ENCODE data around the gene TMEM174.

Gene TMEM174

GRCh38 chr5:73131711-73132425 is 41.1 kb upstream of the TMEM174 start:
- H3K4me3 ChIP-seq (ENCODE audit: low read depth, low read length): no peak overlapping the region
- no peak overlapping the region for H3K27ac ChIP-seq
- DNase-seq: no peak
- no peaks in the 10 kb centered on the region for H3K27me3 ChIP-seq (ENCODE audit: insufficient read depth, low read depth, severe bottlenecking)
- H3K9me3 ChIP-seq (ENCODE audit: severe bottlenecking): no peaks in the 10 kb centered on the region
- no peaks in the 10 kb centered on the region for H3K36me3 ChIP-seq
- TF ChIP-seq CTCF (IDR thresholded peaks at IDR 0.05; ENCODE audit: low read depth, low read length): no peak

- H3K36me3 ChIP-seq: no peaks in the 10 kb centered on the region
- H3K27ac ChIP-seq: no peak overlapping the region
- H3K27me3 ChIP-seq (ENCODE audit: insufficient read depth, low read depth, severe bottlenecking): no peaks in the 10 kb centered on the region
- H3K4me3 ChIP-seq (ENCODE audit: low read depth, low read length): no peak overlapping the region
- H3K9me3 ChIP-seq (ENCODE audit: severe bottlenecking): no peaks in the 10 kb centered on the region
- no peak for DNase-seq
- no peak for TF ChIP-seq CTCF (IDR thresholded peaks at IDR 0.05; ENCODE audit: low read depth, low read length)
These were observed 40.2 kb upstream of the TMEM174 start for GRCh38 chr5:73132759-73133158.

- TF ChIP-seq CTCF (IDR thresholded peaks at IDR 0.05; ENCODE audit: low read depth, low read length): no peak
- Histone ChIP-seq H3K27ac (no peak overlapping the region; the same call in 1 of the 2 replicates), H3K4me3 (ENCODE audit: low read depth, low read length) (no peak overlapping the region), H3K9me3 (ENCODE audit: severe bottlenecking) (no peaks in the 10 kb centered on the region), H3K27me3 (ENCODE audit: insufficient read depth, low read depth, severe bottlenecking) (no peaks in the 10 kb centered on the region), H3K36me3 (no peaks in the 10 kb centered on the region)
- DNase-seq: no peak
These were observed 38.0 kb upstream of the TMEM174 start for GRCh38 chr5:73135021-73135420.

- H3K4me3 ChIP-seq (ENCODE audit: low read depth, low read length): no peak overlapping the region
- H3K27ac ChIP-seq: peak overlapping the region; percentile 35
- peak; percentile 54 for DNase-seq
- H3K36me3 ChIP-seq: no peaks in the 10 kb centered on the region
- TF ChIP-seq CTCF (IDR thresholded peaks at IDR 0.05; ENCODE audit: low read depth, low read length): peak; percentile 56; the same call in 1 of the 2 replicates
- no peaks in the 10 kb centered on the region for H3K9me3 ChIP-seq (ENCODE audit: severe bottlenecking)
- no peaks in the 10 kb centered on the region for H3K27me3 ChIP-seq (ENCODE audit: insufficient read depth, low read depth, severe bottlenecking)
These were observed 37.5 kb upstream of the TMEM174 start for GRCh38 chr5:73135429-73136054.

- Histone ChIP-seq H3K27me3 (ENCODE audit: insufficient read depth, low read depth, severe bottlenecking) (no peaks in the 10 kb centered on the region), H3K36me3 (no peaks in the 10 kb centered on the region), H3K9me3 (ENCODE audit: severe bottlenecking) (no peaks in the 10 kb centered on the region), H3K27ac (no peak overlapping the region), H3K4me3 (ENCODE audit: low read depth, low read length) (no peak overlapping the region)
- no peak for DNase-seq
- no peak for TF ChIP-seq CTCF (IDR thresholded peaks at IDR 0.05; ENCODE audit: low read depth, low read length)
These were observed 36.9 kb upstream of the TMEM174 start for GRCh38 chr5:73136055-73136562.

Measured in WERI-Rb-1 (cell line).